ENCODE measurements around the gene SLC35F2. TPM values are rescaled to one million over a fixed set of nuclear protein-coding genes. Genes with fewer than 3 reads are reported as not detected.
A peak's percentile ranks its signal among the peaks of the same experiment; 100 is the strongest.

The SLC35F2 gene
- total RNA-seq, 1 donor from 2014 or later: 3.8 TPM

- Mint-ChIP-seq H3K4me3 (ENCODE audit: unreplicated experiment) (no peak overlapping the region), H3K27ac (ENCODE audit: unreplicated experiment) (no peak overlapping the region), H3K27me3 (ENCODE audit: unreplicated experiment) (peaks cover 22% of the 10 kb centered on the region), H3K4me1 (ENCODE audit: unreplicated experiment) (no peaks in the 10 kb centered on the region), H3K9me3 (ENCODE audit: unreplicated experiment) (no peaks in the 10 kb centered on the region), H3K36me3 (ENCODE audit: unreplicated experiment) (no peaks in the 10 kb centered on the region)
- no peak for DNase-seq (ENCODE audit: extremely low spot score, unreplicated experiment)
- TF ChIP-seq CTCF (IDR thresholded peaks at IDR 0.05): no peak
Observed at GRCh38 chr11:107750313-107750712, 108.3 kb downstream of the SLC35F2 start.

DNA sequence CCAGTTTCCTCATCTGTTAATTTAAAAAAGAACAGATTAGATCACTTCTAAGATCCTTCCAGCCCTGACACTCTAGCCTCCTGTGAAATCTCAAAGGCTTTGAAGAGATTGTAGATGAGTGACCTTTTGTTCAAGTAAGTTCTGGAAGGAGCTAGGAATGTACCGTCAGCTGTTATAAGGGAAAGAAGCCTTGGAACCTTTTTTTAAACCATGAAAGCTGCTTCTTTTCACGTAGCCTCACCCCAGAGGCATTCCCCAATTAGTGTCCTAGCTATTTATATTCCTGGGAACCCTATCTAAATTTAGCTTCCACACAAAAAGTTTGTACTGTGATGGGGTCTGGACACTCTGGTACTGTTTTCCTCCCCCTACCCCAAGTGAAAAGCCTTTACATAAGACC lies 111.0 kb downstream of the SLC35F2 start:
- DNase-seq (ENCODE audit: extremely low spot score, unreplicated experiment): no peak
- no peaks in the 10 kb centered on the region for H3K4me1 Mint-ChIP-seq (ENCODE audit: unreplicated experiment)
- H3K27ac Mint-ChIP-seq (ENCODE audit: unreplicated experiment): no peak overlapping the region
- no peaks in the 10 kb centered on the region for H3K36me3 Mint-ChIP-seq (ENCODE audit: unreplicated experiment)
- no peak overlapping the region for H3K4me3 Mint-ChIP-seq (ENCODE audit: unreplicated experiment)
- TF ChIP-seq CTCF (IDR thresholded peaks at IDR 0.05): no peak
- no peaks in the 10 kb centered on the region for H3K9me3 Mint-ChIP-seq (ENCODE audit: unreplicated experiment)
- peaks cover 33% of the 10 kb centered on the region for H3K27me3 Mint-ChIP-seq (ENCODE audit: unreplicated experiment)

DNA sequence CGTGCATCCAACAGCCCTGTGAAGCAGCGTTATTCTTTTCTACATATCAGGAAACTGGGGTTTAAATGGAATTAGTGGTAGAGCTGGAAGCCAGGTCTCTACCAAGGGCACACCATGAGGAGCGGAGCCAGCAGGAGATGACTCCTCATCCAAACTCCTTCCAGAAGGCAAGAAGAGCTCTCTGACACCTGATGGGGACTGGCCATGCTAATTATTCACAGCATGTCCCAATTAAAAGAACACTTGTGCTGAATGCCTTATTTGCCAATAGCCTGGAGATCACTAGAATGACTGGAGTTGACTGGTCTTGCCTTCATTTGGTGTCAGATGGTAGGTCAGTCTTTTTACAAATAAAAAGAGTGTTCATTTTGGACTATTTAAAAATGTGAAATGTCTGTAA lies 113.9 kb downstream of the SLC35F2 start:
- no peak for TF ChIP-seq CTCF (IDR thresholded peaks at IDR 0.05)
- Mint-ChIP-seq H3K4me3 (ENCODE audit: unreplicated experiment) (no peak overlapping the region), H3K27me3 (ENCODE audit: unreplicated experiment) (peaks cover 35% of the 10 kb centered on the region), H3K9me3 (ENCODE audit: unreplicated experiment) (peaks cover 4% of the 10 kb centered on the region), H3K36me3 (ENCODE audit: unreplicated experiment) (no peaks in the 10 kb centered on the region), H3K4me1 (ENCODE audit: unreplicated experiment) (no peaks in the 10 kb centered on the region), H3K27ac (ENCODE audit: unreplicated experiment) (no peak overlapping the region)
- no peak for DNase-seq (ENCODE audit: extremely low spot score, unreplicated experiment)

DNA sequence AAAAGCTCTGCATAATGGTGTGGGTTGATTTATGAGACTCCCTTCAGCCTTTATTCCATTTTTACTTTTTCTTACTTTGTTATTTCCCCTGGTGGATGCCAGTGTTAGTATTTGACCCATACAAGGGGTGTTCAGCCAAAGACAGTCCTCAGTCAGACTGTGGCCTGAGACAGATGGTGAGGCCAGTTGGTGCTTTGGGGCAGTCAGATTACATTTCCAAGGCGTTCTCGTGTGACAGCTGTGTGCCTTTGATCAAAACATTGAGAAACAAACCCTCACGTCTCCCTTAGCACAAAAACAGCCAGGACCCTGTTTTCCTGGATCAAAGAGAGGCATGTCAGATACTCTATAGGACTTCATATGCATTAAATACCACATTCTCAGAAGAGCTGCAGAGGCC lies 115.4 kb downstream of the SLC35F2 start:
- H3K4me3 Mint-ChIP-seq (ENCODE audit: unreplicated experiment): no peak overlapping the region
- TF ChIP-seq CTCF (IDR thresholded peaks at IDR 0.05): no peak

DNA sequence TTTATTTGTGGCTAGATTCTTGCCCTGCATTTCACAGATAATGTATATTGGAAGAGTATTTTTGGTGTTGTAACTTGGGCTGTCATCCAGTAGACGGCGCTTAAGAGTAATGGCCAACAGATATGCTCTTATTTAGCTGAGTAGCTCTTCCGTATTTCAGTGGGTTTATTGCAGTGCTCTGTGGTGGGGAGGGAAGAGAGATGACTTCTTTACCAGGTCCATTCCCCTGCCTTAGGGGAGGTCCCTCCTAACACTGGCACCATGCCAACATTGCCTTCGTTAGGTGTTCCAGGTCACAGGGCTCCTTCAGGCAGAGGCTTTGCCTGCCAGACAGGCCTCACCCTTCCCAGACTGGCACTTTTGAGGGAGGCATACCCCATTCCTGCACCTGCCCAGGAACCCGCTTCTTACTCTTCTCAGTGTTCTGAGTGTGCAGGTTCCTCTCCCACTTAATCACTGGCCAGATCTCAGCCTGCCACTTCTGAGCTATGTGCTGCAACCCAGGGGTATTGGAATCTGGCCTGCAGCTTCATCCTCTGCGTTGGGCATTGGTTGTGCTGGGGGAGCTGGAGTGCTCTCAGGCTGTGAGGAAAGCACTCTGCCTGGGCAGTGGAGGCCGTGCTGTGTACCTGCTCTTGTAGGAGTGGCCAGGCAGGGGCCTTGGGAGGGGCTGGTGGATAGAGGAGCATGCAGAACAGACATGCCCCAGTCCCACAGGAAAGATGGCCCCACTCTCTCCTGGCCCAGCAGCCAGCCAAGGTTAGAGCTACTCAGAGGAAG lies 117.4 kb downstream of the SLC35F2 start:
- Mint-ChIP-seq H3K27ac (ENCODE audit: unreplicated experiment) (no peak overlapping the region), H3K36me3 (ENCODE audit: unreplicated experiment) (no peaks in the 10 kb centered on the region), H3K9me3 (ENCODE audit: unreplicated experiment) (peaks cover 4% of the 10 kb centered on the region), H3K4me1 (ENCODE audit: unreplicated experiment) (no peaks in the 10 kb centered on the region), H3K4me3 (ENCODE audit: unreplicated experiment) (no peak overlapping the region), H3K27me3 (ENCODE audit: unreplicated experiment) (peaks cover 20% of the 10 kb centered on the region)
- no peak for DNase-seq (ENCODE audit: extremely low spot score, unreplicated experiment)
- peak; percentile 53 for TF ChIP-seq CTCF (IDR thresholded peaks at IDR 0.05)

More for the DNA sequence above, 115.4 kb downstream of the SLC35F2 start:
- H3K27me3 Mint-ChIP-seq (ENCODE audit: unreplicated experiment): peaks cover 28% of the 10 kb centered on the region
- no peaks in the 10 kb centered on the region for H3K36me3 Mint-ChIP-seq (ENCODE audit: unreplicated experiment)
- H3K27ac Mint-ChIP-seq (ENCODE audit: unreplicated experiment): no peak overlapping the region
- no peaks in the 10 kb centered on the region for H3K4me1 Mint-ChIP-seq (ENCODE audit: unreplicated experiment)
- no peak for DNase-seq (ENCODE audit: extremely low spot score, unreplicated experiment)
- peaks cover 4% of the 10 kb centered on the region for H3K9me3 Mint-ChIP-seq (ENCODE audit: unreplicated experiment)

Other genes with a start within 250 kb of the SLC35F2 start
- gene SLN, start 146.7 kb downstream of the SLC35F2 start, total RNA-seq: not detected in 2 replicates
- not detected in 2 replicates for gene RAB39A, start 69.7 kb upstream of the SLC35F2 start, total RNA-seq
- gene CUL5, start 150.1 kb upstream of the SLC35F2 start, total RNA-seq: 35.8 and 37.6 TPM in 2 replicates